Endothelial cell of umbilical vein (primary cell): Measurements from ENCODE around the gene CTNNA2. TPM values are rescaled to one million over a fixed set of nuclear protein-coding genes. Genes with fewer than 3 reads are reported as not detected.

Experiments used
- BruUV-seq: library from RNA; stranded (reverse); fragments of 400-500 nt; replicated peaks from 2 replicates; lab custom pipeline; 2021; lab: Mats Ljungman, UMichigan
- CTCF ChIA-PET: fragments of 300-600, 350-600 bp; sonication (Branson Sonifier 250); formaldehyde crosslinking; loops from one replicate; lab custom pipeline; 2021; ENCODE audit warnings: antibody characterized with exemption, inconsistent platforms; lab: Charles Lee
- POLR2A ChIA-PET: fragments of 300-600, 350-600 bp; sonication (Branson Sonifier 250); formaldehyde crosslinking; loops from one replicate; lab custom pipeline; 2021; ENCODE audit warnings: antibody characterized with exemption, inconsistent platforms; lab: Charles Lee
- DNase-seq: peaks from one replicate; pipeline ENCODE4 v3.0.0-alpha.2; 2011; ENCODE audit warnings: low read depth, low spot score
- FAIRE-seq: peaks from 2 replicates; lab custom pipeline; 2011; peaks lifted over from hg19 to GRCh38; lab: Jason Lieb, UNC
- H2AFZ ChIP-seq: 2 replicates; pipeline ENCODE4 v1.6.0; 2012; ENCODE audit warnings: low read depth, low read length, control low read depth, inconsistent platforms
- H3K27ac ChIP-seq: 2 replicates; pipeline ENCODE4 v1.5.1; 2011; ENCODE audit warnings: low read depth, mild to moderate bottlenecking, control low read depth, low read length, moderate library complexity; ENCODE audit not compliant: insufficient read depth
- H3K27me3 ChIP-seq, 2 experiments: 2 replicates each; pipeline versions ENCODE4 v1.6.0 to v1.6.1; 2011; ENCODE audit warnings: low read length in 2 of 2, mixed read lengths in 1 of 2; ENCODE audit not compliant: control insufficient read depth in 2 of 2, insufficient read depth in 2 of 2
- H3K36me3 ChIP-seq, 2 experiments: 2 replicates in 1 of 2; 3 replicates in 1 of 2; pipeline ENCODE4 v1.5.1; 2011; ENCODE audit warnings: low read length in 2 of 2, mild to moderate bottlenecking in 1 of 2, moderate library complexity in 1 of 2; ENCODE audit not compliant: control insufficient read depth in 2 of 2, insufficient read depth in 2 of 2; ENCODE audit errors: extremely low read depth in 1 of 2
- H3K4me1 ChIP-seq: 3 replicates; pipeline ENCODE4 v1.5.1; 2011; ENCODE audit warnings: mild to moderate bottlenecking, low read length; ENCODE audit not compliant: control insufficient read depth, insufficient read depth; ENCODE audit errors: extremely low read depth
- H3K4me2 ChIP-seq: 2 replicates; pipeline ENCODE4 v1.6.1; 2011; ENCODE audit warnings: low read length, control low read depth, mixed read lengths; ENCODE audit not compliant: insufficient read depth
- H3K4me3 ChIP-seq, 3 experiments: fragments of 200-600 bp in 1 of 3; sonication (generic), shearing (Covaris generic) in 1 of 3; replicated peaks in 1 of 3; 2 replicates each; pipeline ENCODE4 v1.5.1; 2011 to 2016; ENCODE audit warnings: control low read depth in 3 of 3, low read length in 3 of 3, mild to moderate bottlenecking in 2 of 3, inconsistent platforms in 1 of 3, low read depth in 1 of 3, moderate library complexity in 1 of 3; ENCODE audit not compliant: insufficient read depth in 1 of 3
- H3K79me2 ChIP-seq: 2 replicates; pipeline ENCODE4 v1.6.0; 2012; ENCODE audit warnings: low read length, inconsistent platforms; ENCODE audit not compliant: control insufficient read depth, insufficient read depth
- H3K9ac ChIP-seq: replicated peaks from 2 replicates; pipeline ENCODE3; 2011; ENCODE audit warnings: low read length, control low read depth; ENCODE audit not compliant: insufficient read depth; ENCODE audit errors: extremely low read depth
- H3K9me1 ChIP-seq: replicated peaks from 3 replicates; pipeline ENCODE4 v1.6.0; 2011; ENCODE audit warnings: mild to moderate bottlenecking, low read length; ENCODE audit not compliant: control insufficient read depth, insufficient read depth; ENCODE audit errors: extremely low read depth
- H3K9me3 ChIP-seq: replicated peaks from 2 replicates; pipeline ENCODE4 v1.5.1; 2012; ENCODE audit warnings: low read length, inconsistent platforms; ENCODE audit not compliant: control insufficient read depth, insufficient read depth
- H4K20me1 ChIP-seq: replicated peaks from 2 replicates; pipeline ENCODE3; 2011; ENCODE audit warnings: mild to moderate bottlenecking, low read length; ENCODE audit not compliant: control insufficient read depth, insufficient read depth; ENCODE audit errors: extremely low read depth
- CTCF ChIP-seq, 2 donors: IDR thresholded peaks; 1 replicate in 1 of 2; 2 replicates in 1 of 2; pipeline ENCODE4 v1.5.1; 2011; ENCODE audit warnings: low read length in 2 of 2, mild to moderate bottlenecking in 2 of 2, moderate library complexity in 2 of 2, control low read depth in 1 of 2, inconsistent platforms in 1 of 2, low read depth in 1 of 2; ENCODE audit not compliant: insufficient read depth in 1 of 2; ENCODE audit errors: extremely low read depth in 1 of 2
- EZH2 ChIP-seq: IDR thresholded peaks from 2 replicates; pipeline ENCODE4 v1.6.1; 2012; ENCODE audit warnings: borderline replicate concordance, low read depth, mild to moderate bottlenecking, moderate library complexity, low read length, inconsistent platforms; ENCODE audit not compliant: severe bottlenecking
- FOS ChIP-seq: IDR thresholded peaks from 2 replicates; pipeline ENCODE4 v1.6.1; 2011; ENCODE audit warnings: mild to moderate bottlenecking, low read length, moderate library complexity, borderline replicate concordance; ENCODE audit not compliant: insufficient read depth
- GATA2 ChIP-seq: IDR thresholded peaks from 2 replicates; pipeline ENCODE4 v1.7.0; 2011; ENCODE audit warnings: low read depth, mild to moderate bottlenecking, moderate library complexity, mixed read lengths, low read length; ENCODE audit not compliant: insufficient read length, insufficient read depth
- JUN ChIP-seq: IDR thresholded peaks from 2 replicates; pipeline ENCODE4 v1.6.1; 2011; ENCODE audit warnings: borderline replicate concordance, low read depth; ENCODE audit not compliant: insufficient read length, insufficient read depth
- MAX ChIP-seq: IDR thresholded peaks from 2 replicates; pipeline ENCODE4 v1.6.1; 2011; ENCODE audit not compliant: insufficient read depth, insufficient read length
- MYC ChIP-seq: IDR thresholded peaks from one replicate; pipeline ENCODE4 v1.6.1; 2011; ENCODE audit warnings: mild to moderate bottlenecking, low read depth, low read length
- POLR2A ChIP-seq: IDR thresholded peaks from 2 replicates; pipeline ENCODE4 v1.6.1; 2012; ENCODE audit warnings: low read depth, mild to moderate bottlenecking, control low read depth, low read length
- POLR2AphosphoS5 ChIP-seq: IDR thresholded peaks from 2 replicates; pipeline ENCODE4 v1.6.1; 2012; ENCODE audit warnings: low read depth, mild to moderate bottlenecking, control low read depth, low read length, moderate library complexity; ENCODE audit not compliant: insufficient read depth
- dilution Hi-C: fragments of 300-500 bp; cut with MboI; formaldehyde crosslinking; loops from one replicate; pipeline ENCODE4 v1.15.0; 2019; ENCODE audit warnings: low sequenced_read_pairs; ENCODE audit not compliant: extremely low pct_ligation_motif_present
- intact Hi-C: fragments of 100-400 bp; cut with micrococcal nuclease; formaldehyde crosslinking; loops from one replicate; pipeline ENCODE4 v1.10.0; 2022
- polyA plus RNA-seq, 4 experiments: library from polyadenylated mRNA; depleted of rRNA in 3 of 4; stranded (reverse) in 3 of 4; unstranded in 1 of 4; fragments of >200 nt; gene quantifications; 2 replicates each; pipeline versions ENCODE4 v1.2.1 to v1.2.3, GENCODE V29; 2011 to 2012; ENCODE audit warnings: missing spikeins in 1 of 4
- total RNA-seq: library from RNA; stranded (reverse); gene quantifications from 2 replicates; pipeline ENCODE4 v1.2.3, GENCODE V29; 2021

The CTNNA2 gene
- total and polyA plus RNA-seq, 2 donors (not counting 3 experiments of a cell fraction or from before 2014, with no cell fraction given), result not detected

GRCh38 chr2:80473069-80473468 is 960.2 kb downstream of the CTNNA2 start:
- H3K9me1 ChIP-seq, result no peaks in the 10 kb centered on the region
- no peak overlapping the region for H3K27ac ChIP-seq
- no peaks in the 10 kb centered on the region for H3K27me3 ChIP-seq
- no peaks in the 10 kb centered on the region for H3K79me2 ChIP-seq
- no peaks in the 10 kb centered on the region for H3K36me3 ChIP-seq
- no peaks in the 10 kb centered on the region for H3K4me1 ChIP-seq
- H3K4me2 ChIP-seq, result no peak overlapping the region
- H3K4me3 ChIP-seq, result no peak overlapping the region
- H3K9me3 ChIP-seq, result no peaks in the 10 kb centered on the region
- DNase-seq, result no peak
- intact Hi-C loops (no loop called here), dilution Hi-C loops (no loop called here)
- no peak for FAIRE-seq
- no peaks in the 10 kb centered on the region for H4K20me1 ChIP-seq
- BruUV-seq, result no TSS peak
- ChIA-PET CTCF (no interaction called here), POLR2A (no interaction called here)
- no peak overlapping the region for H3K9ac ChIP-seq
- no peak overlapping the region for H2AFZ ChIP-seq
- TF ChIP-seq JUN (no peak), CTCF (IDR thresholded peaks at IDR 0.05; ENCODE audit: extremely low read depth in 1 of 2, insufficient read depth in 1 of 2, low read depth in 1 of 2, low read length in 2 of 2) (no peak), POLR2A (no peak), FOS (no peak), GATA2 (no peak), EZH2 (no peak), MYC (no peak), POLR2AphosphoS5 (no peak), MAX (no peak)
